ENCODE results near the gene SLC16A9. TPM values are rescaled to one million over a fixed set of nuclear protein-coding genes. Genes with fewer than 3 reads are reported as not detected.

The SLC16A9 gene
- total and polyA plus RNA-seq, 2 donors (not counting 3 experiments of a cell fraction or from before 2014, with no cell fraction given), result 0.35 TPM; not detected in 1

- Histone ChIP-seq H3K9ac (replicated peaks; ENCODE audit: extremely low read depth, insufficient read depth, low read length) (no peak overlapping the region), H3K27me3 (ENCODE audit: control insufficient read depth in 2 of 2, insufficient read depth in 2 of 2, low read length in 2 of 2) (no peaks in the 10 kb centered on the region), H3K36me3 (ENCODE audit: control insufficient read depth in 2 of 2, extremely low read depth in 1 of 2, insufficient read depth in 2 of 2, low read length in 2 of 2) (no peaks in the 10 kb centered on the region), H4K20me1 (replicated peaks; ENCODE audit: control insufficient read depth, extremely low read depth, insufficient read depth, low read length) (no peaks in the 10 kb centered on the region), H3K79me2 (ENCODE audit: control insufficient read depth, insufficient read depth, low read length) (no peaks in the 10 kb centered on the region), H3K4me1 (ENCODE audit: control insufficient read depth, extremely low read depth, insufficient read depth, low read length) (no peaks in the 10 kb centered on the region), H3K4me3 (replicated peaks in 1 of 3; ENCODE audit: insufficient read depth in 1 of 3, low read depth in 1 of 3, low read length in 3 of 3) (no peak overlapping the region), H3K9me3 (replicated peaks; ENCODE audit: control insufficient read depth, insufficient read depth, low read length) (no peaks in the 10 kb centered on the region), H3K9me1 (replicated peaks; ENCODE audit: control insufficient read depth, extremely low read depth, insufficient read depth, low read length) (no peaks in the 10 kb centered on the region), H2AFZ (ENCODE audit: low read depth, low read length) (peak overlapping the region; percentile 28), H3K27ac (ENCODE audit: insufficient read depth, low read depth, low read length) (no peak overlapping the region), H3K4me2 (ENCODE audit: insufficient read depth, low read length) (no peak overlapping the region)
- BruUV-seq (replicated peaks), result no TSS peak
- intact Hi-C loops (cut with micrococcal nuclease) (no loop called here), dilution Hi-C loops (cut with MboI; ENCODE audit: extremely low pct_ligation_motif_present, low sequenced_read_pairs) (no loop called here)
- ChIA-PET CTCF (interaction anchor here (1.5 kb wide), 1 partner anchor 50 kb away, joined by 3 read pairs; no protein-coding TSS in a partner anchor), POLR2A (no interaction called here)
- FAIRE-seq (peak; percentile 47), DNase-seq (ENCODE audit: low read depth, low spot score) (peak; percentile 24)
- TF ChIP-seq MAX (IDR thresholded peaks at IDR 0.05; ENCODE audit: insufficient read depth, insufficient read length), result no peak
- no peak for TF ChIP-seq FOS (IDR thresholded peaks at IDR 0.05; ENCODE audit: borderline replicate concordance, insufficient read depth, low read length)
- no peak for TF ChIP-seq CTCF (IDR thresholded peaks at IDR 0.05; ENCODE audit: extremely low read depth in 1 of 2, insufficient read depth in 1 of 2, low read depth in 1 of 2, low read length in 2 of 2)
- TF ChIP-seq GATA2 (IDR thresholded peaks at IDR 0.05; ENCODE audit: insufficient read depth, insufficient read length, low read depth, low read length), result no peak
- no peak for TF ChIP-seq JUN (IDR thresholded peaks at IDR 0.05; ENCODE audit: borderline replicate concordance, insufficient read depth, insufficient read length, low read depth)
- TF ChIP-seq POLR2A (IDR thresholded peaks at IDR 0.05; ENCODE audit: low read depth, low read length), result no peak
- no peak for TF ChIP-seq POLR2AphosphoS5 (IDR thresholded peaks at IDR 0.05; ENCODE audit: insufficient read depth, low read depth, low read length)
Observed at GRCh38 chr10:59678884-59679301, 30.8 kb downstream of the SLC16A9 start.

Measured in endothelial cell of umbilical vein (primary cell).